Measurements from ENCODE around the gene TOGARAM1.

Gene TOGARAM1

GRCh38 chr14:44940944-44941343 is 21.0 kb upstream of the TOGARAM1 start:
- Histone ChIP-seq H3K9me3 (ENCODE audit: insufficient read depth, low read length) (no peaks in the 10 kb centered on the region), H3K9me2 (replicated peaks; ENCODE audit: insufficient read depth, low read length) (no peaks in the 10 kb centered on the region), H3K4me2 (ENCODE audit: low read depth, low read length, poor library complexity, severe bottlenecking) (no peak overlapping the region), H3K27ac (ENCODE audit: low read depth, low read length) (no peak overlapping the region), H4K20me1 (ENCODE audit: low read depth, low read length) (no peaks in the 10 kb centered on the region), H3K27me3 (ENCODE audit: low read length) (no peaks in the 10 kb centered on the region), H2AFZ (ENCODE audit: low read depth, low read length, severe bottlenecking) (no peak overlapping the region), H3K9ac (ENCODE audit: low read length) (no peak overlapping the region), H3K36me3 (ENCODE audit: low read length) (peaks cover 23% of the 10 kb centered on the region; the same call in 1 of the 2 replicates), H3K79me2 (ENCODE audit: insufficient read depth, low read length) (0 out of 2 replicates have a peak, but pooled peaks cover 6% of the 10 kb centered on the region), H3K4me3 (ENCODE audit: insufficient read depth, low read length, poor library complexity, severe bottlenecking) (no peak overlapping the region), H3F3A (ENCODE audit: insufficient read depth) (no peaks in the 10 kb centered on the region)
- TF ChIP-seq EZH2phosphoT487 (conservative IDR thresholded peaks at IDR 0.05; ENCODE audit: low read length): no peak
- TF ChIP-seq CTCF (IDR thresholded peaks at IDR 0.05; ENCODE audit: insufficient read depth, low read length, poor library complexity, severe bottlenecking): no peak

- Histone ChIP-seq H3K4me2 (ENCODE audit: low read depth, low read length, poor library complexity, severe bottlenecking) (no peak overlapping the region), H3K36me3 (ENCODE audit: low read length) (peaks cover 23% of the 10 kb centered on the region; the same call in 1 of the 2 replicates), H3K4me3 (ENCODE audit: insufficient read depth, low read length, poor library complexity, severe bottlenecking) (no peak overlapping the region), H3K9ac (ENCODE audit: low read length) (no peak overlapping the region), H3K79me2 (ENCODE audit: insufficient read depth, low read length) (peaks cover 8% of the 10 kb centered on the region; the same call in 1 of the 2 replicates), H3K27me3 (ENCODE audit: low read length) (no peaks in the 10 kb centered on the region), H3K27ac (ENCODE audit: low read depth, low read length) (no peak overlapping the region), H3F3A (ENCODE audit: insufficient read depth) (no peaks in the 10 kb centered on the region), H3K9me3 (ENCODE audit: insufficient read depth, low read length) (no peaks in the 10 kb centered on the region), H4K20me1 (ENCODE audit: low read depth, low read length) (no peaks in the 10 kb centered on the region), H3K9me2 (replicated peaks; ENCODE audit: insufficient read depth, low read length) (no peaks in the 10 kb centered on the region), H2AFZ (ENCODE audit: low read depth, low read length, severe bottlenecking) (no peak overlapping the region)
- TF ChIP-seq EZH2phosphoT487 (conservative IDR thresholded peaks at IDR 0.05; ENCODE audit: low read length) (no peak), CTCF (IDR thresholded peaks at IDR 0.05; ENCODE audit: insufficient read depth, low read length, poor library complexity, severe bottlenecking) (no peak)
These were observed 20.4 kb upstream of the TOGARAM1 start for GRCh38 chr14:44941591-44941990.

DNA sequence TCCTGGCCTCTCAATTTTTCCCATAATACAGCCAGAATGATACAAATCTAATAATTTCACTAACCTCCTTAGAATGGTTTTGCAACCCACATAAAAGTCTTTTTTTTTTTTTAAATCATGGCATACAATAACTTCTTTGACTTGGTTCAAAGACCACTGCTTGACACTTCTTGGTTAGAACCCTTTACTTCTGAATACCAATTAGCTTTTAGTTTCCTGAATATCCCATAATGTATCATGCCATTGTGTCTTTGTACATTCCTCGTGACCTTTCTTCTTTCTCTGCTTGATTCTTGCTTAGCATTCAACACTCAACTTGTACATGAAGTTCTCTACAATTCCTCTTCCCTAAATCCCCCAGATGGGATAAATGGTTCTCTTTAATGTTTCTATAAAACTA is 19.6 kb upstream of the TOGARAM1 start:
- Histone ChIP-seq H3K27ac (ENCODE audit: low read depth, low read length) (no peak overlapping the region), H3K9me2 (replicated peaks; ENCODE audit: insufficient read depth, low read length) (no peaks in the 10 kb centered on the region), H3F3A (ENCODE audit: insufficient read depth) (no peaks in the 10 kb centered on the region), H3K4me3 (ENCODE audit: insufficient read depth, low read length, poor library complexity, severe bottlenecking) (no peak overlapping the region), H3K79me2 (ENCODE audit: insufficient read depth, low read length) (peaks cover 16% of the 10 kb centered on the region; the same call in 1 of the 2 replicates), H3K4me2 (ENCODE audit: low read depth, low read length, poor library complexity, severe bottlenecking) (no peak overlapping the region), H2AFZ (ENCODE audit: low read depth, low read length, severe bottlenecking) (no peak overlapping the region), H3K9me3 (ENCODE audit: insufficient read depth, low read length) (no peaks in the 10 kb centered on the region), H3K9ac (ENCODE audit: low read length) (no peak overlapping the region), H4K20me1 (ENCODE audit: low read depth, low read length) (no peaks in the 10 kb centered on the region), H3K27me3 (ENCODE audit: low read length) (no peaks in the 10 kb centered on the region), H3K36me3 (ENCODE audit: low read length) (peaks cover 23% of the 10 kb centered on the region; the same call in 1 of the 2 replicates)
- no peak for TF ChIP-seq EZH2phosphoT487 (conservative IDR thresholded peaks at IDR 0.05; ENCODE audit: low read length)
- no peak for TF ChIP-seq CTCF (IDR thresholded peaks at IDR 0.05; ENCODE audit: insufficient read depth, low read length, poor library complexity, severe bottlenecking)
